ENCODE results near the gene MUC16. TPM values are rescaled to one million over a fixed set of nuclear protein-coding genes. Genes with fewer than 3 reads are reported as not detected.

MUC16 gene
- total RNA-seq, 1 donor from 2014 or later: 0.45 TPM

DNA sequence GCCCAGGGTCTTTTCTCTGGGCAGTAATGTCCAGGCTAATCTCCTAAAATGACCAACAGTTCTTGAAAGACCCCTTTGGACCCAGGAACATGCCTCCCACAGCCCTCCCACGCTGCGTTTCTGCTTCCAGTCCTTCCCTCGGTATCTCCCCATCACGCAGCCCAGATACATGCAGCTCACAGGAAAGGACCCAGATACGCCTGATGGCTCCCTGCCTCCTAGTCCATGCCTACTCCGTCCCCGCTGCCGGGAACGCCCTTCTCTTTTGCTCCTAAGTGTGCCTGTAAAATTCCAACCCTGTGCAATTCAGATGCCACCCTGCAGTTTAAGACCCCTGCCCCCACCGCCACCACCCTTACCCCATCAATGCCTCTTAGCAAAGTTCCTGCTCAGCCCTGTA, 778 bp downstream of the MUC16 start:
- no peak for DNase-seq (ENCODE audit: low read depth)

DNA sequence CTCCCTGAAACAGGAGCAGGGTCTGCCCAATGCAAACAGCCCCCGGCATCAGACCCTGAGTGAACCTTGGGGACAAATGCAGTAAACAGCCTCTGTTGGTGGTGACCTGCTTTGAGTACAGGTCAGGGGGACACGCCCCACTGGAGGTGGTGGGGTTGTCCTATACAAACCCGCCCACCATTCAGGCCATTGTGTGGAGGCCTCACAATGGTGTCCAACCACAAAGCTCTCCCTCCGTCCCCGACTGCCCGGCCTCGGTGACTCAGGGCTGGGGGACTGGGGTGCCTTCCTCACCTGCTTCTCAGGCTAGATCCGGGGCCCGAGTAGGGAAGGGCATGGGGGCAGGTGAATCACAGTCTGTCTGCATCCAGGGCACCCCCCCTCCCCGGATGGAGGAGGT, 1.5 kb downstream of the MUC16 start:
- no peak for DNase-seq (ENCODE audit: low read depth)

DNA sequence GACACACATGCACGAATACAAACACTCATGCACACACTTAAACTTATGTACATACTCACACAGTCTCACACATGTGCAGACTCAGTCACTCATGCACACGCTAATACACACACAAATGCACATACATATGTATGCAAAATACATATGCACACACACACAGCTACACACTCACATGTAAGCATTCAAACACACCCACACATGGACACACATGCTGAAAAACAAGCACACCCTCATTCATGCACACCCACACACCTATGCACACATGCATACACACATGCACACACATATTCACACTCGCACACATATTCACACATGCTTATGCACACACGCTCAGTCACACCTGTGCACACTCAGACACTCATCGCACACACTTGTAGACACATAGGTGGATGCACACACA, 9.3 kb downstream of the MUC16 start:
- no peak for DNase-seq (ENCODE audit: low read depth)

GRCh38 chr19:8988204-8988603, 22.0 kb downstream of the MUC16 start:
- no peak for DNase-seq (ENCODE audit: low read depth)

- no peak for DNase-seq (ENCODE audit: low read depth)
Measured at GRCh38 chr19:8986296-8986695, 23.9 kb downstream of the MUC16 start.

GRCh38 chr19:8973501-8974091, 36.6 kb downstream of the MUC16 start:
- DNase-seq (ENCODE audit: low read depth): no peak

GRCh38 chr19:8965887-8966286, 44.3 kb downstream of the MUC16 start:
- DNase-seq (ENCODE audit: low read depth): no peak

Other genes with a start within 250 kb of the MUC16 start
- 15.3 and 39.4 TPM in 2 replicates for gene ZNF558, start 178.1 kb downstream of the MUC16 start, total RNA-seq
- gene MBD3L1, start 178.0 kb downstream of the MUC16 start, total RNA-seq: not detected in 2 replicates
- gene OR1M1, start 76.7 kb upstream of the MUC16 start, total RNA-seq: not detected in 2 replicates
- gene OR7G2, start 97.1 kb upstream of the MUC16 start, total RNA-seq: not detected in 2 replicates
- not detected in 2 replicates for gene OR7G1, start 105.4 kb upstream of the MUC16 start, total RNA-seq
- gene OR7G3, start 116.5 kb upstream of the MUC16 start, total RNA-seq: not detected in 2 replicates
- gene ZNF317, start 130.0 kb upstream of the MUC16 start, total RNA-seq: 11.6 and 28.3 TPM in 2 replicates
- under 0.01 TPM in 1 of 2 replicates, not detected in the other for gene OR7D2, start 168.6 kb upstream of the MUC16 start, total RNA-seq
- gene OR7D4, start 209.2 kb upstream of the MUC16 start, total RNA-seq: not detected in 2 replicates
- gene OR7E24, start 240.5 kb upstream of the MUC16 start, total RNA-seq: not detected in 2 replicates

Data from renal cortical epithelial cell (primary cell).